ENCODE data around the gene IFNA13. TPM values are rescaled to one million over a fixed set of nuclear protein-coding genes. Genes with fewer than 3 reads are reported as not detected.

IFNA13 gene
- polyA plus RNA-seq, 1 donor (not counting 4 experiments of a cell fraction or from before 2014, with no cell fraction given), result not detected

GRCh38 chr9:21340735-21341134, 27.1 kb downstream of the IFNA13 start:
- H3K27me3 ChIP-seq (ENCODE audit: control insufficient read depth, extremely low read depth, insufficient read depth, low read length), result no peaks in the 10 kb centered on the region
- no peak overlapping the region for H2AFZ ChIP-seq (ENCODE audit: control insufficient read depth, low read length)
- dilution Hi-C loops (cut with MboI; ENCODE audit: extremely low pct_ligation_motif_present, low sequenced_read_pairs), result no loop called here
- no peak overlapping the region for H3K4me2 ChIP-seq (ENCODE audit: control insufficient read depth, extremely low read depth, insufficient read depth, low read depth, low read length)
- H3K9ac ChIP-seq (ENCODE audit: control insufficient read depth, extremely low read depth, insufficient read depth, low read length), result no peak overlapping the region
- H3K9me3 ChIP-seq (ENCODE audit: control insufficient read depth, low read depth, low read length), result no peaks in the 10 kb centered on the region
- no peaks in the 10 kb centered on the region for H3K4me1 ChIP-seq (ENCODE audit: control insufficient read depth, extremely low read depth, insufficient read depth, low read length)
- no peaks in the 10 kb centered on the region for H3K36me3 ChIP-seq (ENCODE audit: control insufficient read depth in 2 of 2, extremely low read depth in 1 of 2, insufficient read depth in 2 of 2, low read length in 2 of 2)
- no peaks in the 10 kb centered on the region for H3K9me1 ChIP-seq (ENCODE audit: control insufficient read depth, extremely low read depth, insufficient read depth, low read length)
- no peak overlapping the region for H3K4me3 ChIP-seq (ENCODE audit: control insufficient read depth in 2 of 3, extremely low read depth in 1 of 3, insufficient read depth in 2 of 3, low read depth in 1 of 3, low read length in 3 of 3)
- no peak for FAIRE-seq
- H3K27ac ChIP-seq (ENCODE audit: control insufficient read depth, insufficient read depth, low read length), result no peak overlapping the region
- no peak for DNase-seq (ENCODE audit: low read depth, low spot score)
- TF ChIP-seq EZH2 (IDR thresholded peaks at IDR 0.05; ENCODE audit: low read length), result no peak
- no peak for TF ChIP-seq CTCF (optimal IDR thresholded peaks at IDR 0.05 in 1 of 3, IDR thresholded peaks at IDR 0.05 in 1 of 3, conservative IDR thresholded peaks at IDR 0.05 in 1 of 3; ENCODE audit: extremely low read depth in 1 of 3, insufficient read depth in 2 of 3, low read length in 3 of 3)
- H4K20me1 ChIP-seq (ENCODE audit: control insufficient read depth, extremely low read depth, insufficient read depth, low read length), result no peaks in the 10 kb centered on the region
- no peaks in the 10 kb centered on the region for H3K79me2 ChIP-seq (ENCODE audit: control insufficient read depth, insufficient read depth, low read length)

GRCh38 chr9:21336457-21336856, 31.4 kb downstream of the IFNA13 start:
- H3K9me1 ChIP-seq (ENCODE audit: control insufficient read depth, extremely low read depth, insufficient read depth, low read length), result no peaks in the 10 kb centered on the region
- H3K4me2 ChIP-seq (ENCODE audit: control insufficient read depth, extremely low read depth, insufficient read depth, low read depth, low read length), result no peak overlapping the region
- peaks cover 0 to 7% of the 10 kb centered on the region in 2 experiments for H3K36me3 ChIP-seq (ENCODE audit: control insufficient read depth in 2 of 2, extremely low read depth in 1 of 2, insufficient read depth in 2 of 2, low read length in 2 of 2)
- no peak for FAIRE-seq
- no peaks in the 10 kb centered on the region for H4K20me1 ChIP-seq (ENCODE audit: control insufficient read depth, extremely low read depth, insufficient read depth, low read length)
- peaks cover 17% of the 10 kb centered on the region for H3K4me1 ChIP-seq (ENCODE audit: control insufficient read depth, extremely low read depth, insufficient read depth, low read length)
- H3K9ac ChIP-seq (ENCODE audit: control insufficient read depth, extremely low read depth, insufficient read depth, low read length), result no peak overlapping the region
- TF ChIP-seq EZH2 (IDR thresholded peaks at IDR 0.05; ENCODE audit: low read length), result no peak
- no peak for TF ChIP-seq CTCF (optimal IDR thresholded peaks at IDR 0.05 in 1 of 3, IDR thresholded peaks at IDR 0.05 in 1 of 3, conservative IDR thresholded peaks at IDR 0.05 in 1 of 3; ENCODE audit: extremely low read depth in 1 of 3, insufficient read depth in 2 of 3, low read length in 3 of 3)
- H3K27me3 ChIP-seq (ENCODE audit: control insufficient read depth, extremely low read depth, insufficient read depth, low read length), result no peaks in the 10 kb centered on the region
- no peaks in the 10 kb centered on the region for H3K9me3 ChIP-seq (ENCODE audit: control insufficient read depth, low read depth, low read length)
- DNase-seq (ENCODE audit: low read depth, low spot score), result no peak
- H3K4me3 ChIP-seq (ENCODE audit: control insufficient read depth in 2 of 3, extremely low read depth in 1 of 3, insufficient read depth in 2 of 3, low read depth in 1 of 3, low read length in 3 of 3), result no peak overlapping the region
- H2AFZ ChIP-seq (ENCODE audit: control insufficient read depth, low read length), result no peak overlapping the region
- no peak overlapping the region for H3K27ac ChIP-seq (ENCODE audit: control insufficient read depth, insufficient read depth, low read length)
- peaks cover 36% of the 10 kb centered on the region for H3K79me2 ChIP-seq (ENCODE audit: control insufficient read depth, insufficient read depth, low read length)
- dilution Hi-C loops (cut with MboI; ENCODE audit: extremely low pct_ligation_motif_present, low sequenced_read_pairs), result no loop called here

Data from keratinocyte (primary cell).